ENCODE measurements around the gene AHI1. TPM values are rescaled to one million over a fixed set of nuclear protein-coding genes. Genes with fewer than 3 reads are reported as not detected.

The AHI1 gene
- total RNA-seq, 2 experiments from 2014 or later = 18.6 to 22.7 TPM

DNA sequence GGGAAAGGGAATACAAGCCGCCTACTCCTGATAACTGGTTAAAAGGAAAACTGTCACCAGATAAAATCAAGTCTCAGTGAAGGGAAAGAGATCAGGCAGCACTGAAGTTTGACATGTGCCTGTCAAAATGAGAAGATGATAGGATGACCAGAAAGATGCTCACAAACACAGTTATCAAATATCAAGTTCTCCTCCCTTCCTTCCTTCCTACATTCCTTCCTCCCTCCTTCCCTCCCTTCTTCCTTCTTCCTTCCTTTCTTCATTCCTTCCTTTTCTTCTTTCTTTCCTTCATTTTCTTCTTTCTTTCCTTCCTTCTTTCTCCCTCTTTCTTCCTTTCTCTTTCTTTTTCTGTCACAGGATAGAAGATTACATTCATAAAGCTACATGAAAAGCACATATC is 261.2 kb downstream of the AHI1 start:
- no peaks in the 10 kb centered on the region for H3K27me3 Mint-ChIP-seq
- H3K4me1 Mint-ChIP-seq (ENCODE audit: low read depth) = peaks cover 17% of the 10 kb centered on the region
- H3K9me3 Mint-ChIP-seq = no peaks in the 10 kb centered on the region
- H3K4me3 Mint-ChIP-seq = no peak overlapping the region
- intact Hi-C loops (cut with micrococcal nuclease) = no loop called here
- no peak for DNase-seq
- H3K27ac Mint-ChIP-seq = no peak overlapping the region
- CTCF ChIA-PET = interaction anchor here (1.5 kb wide), 1 partner anchor 52 kb away, joined by 3 read pairs; no protein-coding TSS in a partner anchor
- no peaks in the 10 kb centered on the region for H3K36me3 Mint-ChIP-seq
- POLR2A ChIA-PET = interaction anchor here (1.0 kb wide), 1 partner anchor 39 kb away, joined by 4 read pairs; no protein-coding TSS in a partner anchor

DNA sequence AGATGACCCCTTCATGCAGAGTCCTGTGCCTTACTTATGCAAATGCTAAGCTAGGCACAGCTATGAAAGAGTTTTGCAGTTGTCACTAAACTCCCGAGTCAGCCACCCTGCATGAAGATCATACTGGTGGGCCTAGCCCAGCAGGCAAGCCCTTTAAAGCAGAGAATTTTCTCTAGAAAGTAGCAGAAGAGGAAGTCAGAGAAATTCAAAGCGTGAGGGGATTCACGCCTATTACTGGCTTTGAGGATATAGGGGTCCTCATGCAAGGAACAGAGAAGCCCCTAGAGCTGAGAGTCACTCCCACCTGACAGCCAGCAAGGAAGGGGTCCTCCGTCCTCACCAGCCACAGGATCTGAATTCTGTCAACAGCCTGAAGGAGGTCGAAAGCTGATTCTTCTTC is 261.8 kb downstream of the AHI1 start:
- CTCF ChIA-PET = interaction anchor here (1.5 kb wide), 1 partner anchor 51 kb away, joined by 3 read pairs; no protein-coding TSS in a partner anchor
- DNase-seq = no peak
- no peak overlapping the region for H3K27ac Mint-ChIP-seq
- no peak overlapping the region for H3K4me3 Mint-ChIP-seq
- H3K4me1 Mint-ChIP-seq (ENCODE audit: low read depth) = peaks cover 20% of the 10 kb centered on the region
- H3K27me3 Mint-ChIP-seq = no peaks in the 10 kb centered on the region
- intact Hi-C loops (cut with micrococcal nuclease) = no loop called here
- H3K36me3 Mint-ChIP-seq = no peaks in the 10 kb centered on the region
- POLR2A ChIA-PET = no interaction called here
- H3K9me3 Mint-ChIP-seq = no peaks in the 10 kb centered on the region

DNA sequence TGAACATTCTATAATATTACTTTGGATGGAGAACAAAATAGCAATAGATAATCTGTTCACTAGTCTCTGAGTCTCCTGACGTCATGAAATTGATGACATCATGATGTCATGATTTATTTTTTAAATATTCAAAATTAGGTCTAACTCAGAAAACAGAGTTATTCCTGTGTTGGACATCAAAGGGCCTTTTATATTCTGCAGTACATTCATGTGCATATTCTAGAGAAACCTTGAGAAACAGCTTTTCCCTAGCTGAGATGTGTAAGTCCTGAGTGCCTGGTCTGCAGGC is 263.1 kb downstream of the AHI1 start:
- no peaks in the 10 kb centered on the region for H3K27me3 Mint-ChIP-seq
- intact Hi-C loops (cut with micrococcal nuclease) = no loop called here

DNA sequence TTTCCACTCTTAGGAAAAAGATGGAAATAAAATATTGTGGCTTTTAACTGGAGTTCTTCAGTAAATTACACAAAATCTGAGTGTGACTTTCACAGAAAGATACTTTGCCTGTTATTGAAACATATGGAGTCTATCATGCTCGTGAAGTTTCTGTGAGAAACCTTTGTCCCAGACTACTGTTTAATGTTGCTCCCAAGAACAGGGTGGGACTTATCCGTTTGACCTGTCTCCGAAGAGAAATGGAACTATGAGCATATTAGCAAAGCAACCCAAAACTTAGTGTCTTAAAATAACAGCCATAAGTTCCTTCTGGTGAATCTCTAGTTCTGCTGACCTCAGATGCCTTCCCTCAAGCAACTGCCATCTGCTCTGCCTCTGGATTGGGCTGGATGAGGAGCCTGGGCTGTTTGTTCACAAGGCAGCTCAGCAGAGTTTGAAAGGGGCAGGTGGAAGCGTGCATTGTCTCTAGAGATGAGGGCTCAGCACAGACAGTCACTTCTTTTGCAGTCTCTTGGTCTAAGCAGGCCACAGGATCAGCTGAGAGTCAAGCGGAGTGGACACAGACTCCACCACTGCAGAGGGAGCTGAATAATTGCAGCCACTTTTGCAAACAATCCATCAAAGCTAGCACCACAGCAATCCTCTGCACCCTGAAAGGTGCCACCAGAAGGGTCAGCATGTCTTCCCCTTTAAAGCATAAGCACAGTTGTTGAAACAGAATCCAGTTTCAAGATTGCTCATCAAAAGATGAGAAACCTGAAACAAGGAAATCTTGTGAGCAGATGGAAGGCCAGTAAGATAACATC is 263.7 kb downstream of the AHI1 start:
- no peak overlapping the region for H3K27ac Mint-ChIP-seq
- ChIA-PET POLR2A (no interaction called here), CTCF (no interaction called here)
- H3K27me3 Mint-ChIP-seq = no peaks in the 10 kb centered on the region
- no peaks in the 10 kb centered on the region for H3K9me3 Mint-ChIP-seq
- H3K4me3 Mint-ChIP-seq = no peak overlapping the region
- no peak for DNase-seq
- peaks cover 20% of the 10 kb centered on the region for H3K4me1 Mint-ChIP-seq (ENCODE audit: low read depth)
- intact Hi-C loops (cut with micrococcal nuclease) = no loop called here
- H3K36me3 Mint-ChIP-seq = no peaks in the 10 kb centered on the region

More for the DNA sequence above, 263.1 kb downstream of the AHI1 start:
- Mint-ChIP-seq H3K4me3 (no peak overlapping the region), H3K36me3 (no peaks in the 10 kb centered on the region), H3K4me1 (ENCODE audit: low read depth) (peaks cover 20% of the 10 kb centered on the region), H3K9me3 (no peaks in the 10 kb centered on the region), H3K27ac (no peak overlapping the region)
- ChIA-PET CTCF (no interaction called here), POLR2A (no interaction called here)
- DNase-seq = no peak

Small RNA genes within 50 kb of the gene (microRNA-seq; reads per million reads assigned to microRNA genes)
- not detected for gene MIR548A2 (ENCODE audit: borderline microRNAs expressed, borderline number of aligned reads, borderline replicate concordance)
